ENCODE measurements around the gene FAM222B. TPM values are rescaled to one million over a fixed set of nuclear protein-coding genes. Genes with fewer than 3 reads are reported as not detected.

The FAM222B gene
- total and polyA plus RNA-seq, 9 of the 15 experiments (the other 6 are each of a cell fraction or from before 2014, with no cell fraction given) = 4.0 to 34.6 (median 7.5) TPM

DNA sequence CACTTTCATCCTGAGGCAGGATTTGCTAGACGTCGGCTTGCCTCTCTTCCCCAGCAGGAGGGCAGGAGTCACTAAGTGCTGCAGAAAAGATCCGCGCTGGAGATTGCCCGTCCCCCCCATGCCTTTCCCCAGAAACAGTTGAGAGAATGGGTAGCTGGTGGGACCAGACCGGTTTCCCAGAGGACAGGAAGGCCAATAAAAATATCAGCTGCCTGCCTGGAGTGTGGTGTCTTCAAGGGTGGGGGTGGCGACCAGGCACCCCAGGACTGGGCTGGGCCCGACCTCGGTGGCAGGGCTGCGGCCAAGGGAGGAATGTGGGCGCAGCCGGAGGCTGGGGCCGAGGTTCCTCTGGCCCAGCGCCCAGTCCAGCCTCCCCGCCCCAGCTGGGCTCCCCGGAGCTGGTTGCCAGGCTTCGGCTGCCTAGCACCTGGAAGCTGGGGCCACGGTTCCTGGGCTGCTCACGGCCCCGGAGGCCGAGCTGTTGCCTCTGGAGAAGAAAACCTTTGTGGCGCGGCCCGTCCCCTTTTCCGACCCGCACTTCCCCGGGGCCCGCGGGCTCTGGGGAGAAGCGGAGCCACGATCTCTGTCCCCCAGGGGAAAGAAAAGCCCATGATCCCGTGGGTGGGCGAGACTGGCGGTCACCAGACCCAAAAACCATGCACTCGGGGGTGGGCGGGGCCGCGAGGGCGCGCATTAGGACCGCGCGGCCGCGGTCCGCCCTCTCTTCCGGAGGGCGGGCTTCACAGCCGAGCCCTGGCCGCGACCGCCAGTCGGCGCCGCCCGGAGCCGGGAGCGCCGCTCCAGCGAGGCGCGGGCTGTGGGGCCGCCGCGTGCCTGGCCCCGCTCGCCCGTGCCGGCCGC is 99.1 kb downstream of the FAM222B start, which contains the start of gene TRAF4 (continued):
- TF ChIP-seq PTBP1 (IDR thresholded peaks at IDR 0.05; ENCODE audit: low read depth, low read length) = 0 out of 2 replicates have a peak, but pooled peaks have one; percentile 51
- TF ChIP-seq FIP1L1 (IDR thresholded peaks at IDR 0.05; ENCODE audit: low read depth, low read length, poor library complexity, severe bottlenecking) = peak; percentile 57
- no peak for TF ChIP-seq LCOR (CRISPR knock-in tag; IDR thresholded peaks at IDR 0.05)
- TF ChIP-seq, protein P1, sequence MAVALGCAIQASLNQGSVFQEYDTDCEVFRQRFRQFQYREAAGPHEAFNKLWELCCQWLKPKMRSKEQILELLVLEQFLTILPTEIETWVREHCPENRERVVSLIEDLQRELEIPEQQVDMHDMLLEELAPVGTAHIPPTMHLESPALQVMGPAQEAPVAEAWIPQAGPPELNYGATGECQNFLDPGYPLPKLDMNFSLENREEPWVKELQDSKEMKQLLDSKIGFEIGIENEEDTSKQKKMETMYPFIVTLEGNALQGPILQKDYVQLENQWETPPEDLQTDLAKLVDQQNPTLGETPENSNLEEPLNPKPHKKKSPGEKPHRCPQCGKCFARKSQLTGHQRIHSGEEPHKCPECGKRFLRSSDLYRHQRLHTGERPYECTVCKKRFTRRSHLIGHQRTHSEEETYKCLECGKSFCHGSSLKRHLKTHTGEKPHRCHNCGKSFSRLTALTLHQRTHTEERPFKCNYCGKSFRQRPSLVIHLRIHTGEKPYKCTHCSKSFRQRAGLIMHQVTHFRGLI (CRISPR knock-in tag; IDR thresholded peaks at IDR 0.05) = no peak
- TF ChIP-seq C11orf30 (IDR thresholded peaks at IDR 0.05; ENCODE audit: low read depth) = no peak
- no peak for TF ChIP-seq SRSF9 (IDR thresholded peaks at IDR 0.05; ENCODE audit: borderline replicate concordance, low read depth, low read length)
- TF ChIP-seq NEUROD1 (IDR thresholded peaks at IDR 0.05; ENCODE audit: borderline replicate concordance, low read depth, low read length, partially characterized antibody) = peak; percentile 54
- peak in 2 of 3 experiments; percentile 3 to 87 for TF ChIP-seq YY1 (IDR thresholded peaks at IDR 0.05; ENCODE audit: borderline replicate concordance in 1 of 3, control insufficient read depth in 1 of 3, extremely low read depth in 1 of 3, insufficient read depth in 3 of 3, insufficient read length in 1 of 3, insufficient replicate concordance in 2 of 3, low read depth in 1 of 3, low read length in 2 of 3)
- TF ChIP-seq ZBTB1 (CRISPR knock-in tag; IDR thresholded peaks at IDR 0.05; ENCODE audit: borderline replicate concordance, low read depth) = no peak
- TF ChIP-seq HDAC8 (tag; IDR thresholded peaks at IDR 0.05) = 0 out of 2 replicates have a peak, but pooled peaks have one; percentile 12

Measured in K562 (cell line).